GM21360 (cell line): ENCODE data around the gene IQSEC2.
A peak's percentile ranks its signal among the peaks of the same experiment; 100 is the strongest.

Experiments used
- ATAC-seq: cut with Tn5 transposase; IDR thresholded peaks from one replicate; pipeline ENCODE4 v1.9.1; 2021; ENCODE audit warnings: mild to moderate bottlenecking, moderate library complexity; ENCODE audit not compliant: unreplicated experiment

IQSEC2 gene

GRCh38 chrX:53281321-53281822 lies at the start of gene IQSEC2:
IQSEC2 (minus strand) TSS chrX:53281584.
- ATAC-seq: no peak

DNA sequence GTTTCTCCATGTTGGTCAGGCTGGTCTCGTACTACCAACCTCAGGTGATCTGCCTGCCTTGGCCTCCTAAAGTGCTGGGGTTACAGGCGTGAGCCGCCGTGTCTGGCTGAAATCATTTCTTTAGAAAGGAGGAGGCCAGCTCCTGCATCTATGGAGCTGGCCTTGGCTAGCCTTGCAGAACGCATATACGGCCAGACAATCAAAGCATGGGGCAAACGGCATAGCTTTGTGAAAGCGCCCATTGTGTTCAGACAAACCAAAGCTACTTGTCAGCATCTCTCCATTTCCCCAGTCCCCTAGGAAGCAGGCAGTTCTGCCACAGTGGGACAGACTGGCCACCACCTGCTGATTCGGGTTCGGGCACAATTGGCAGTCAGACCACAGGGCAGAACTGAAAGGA lies 48.9 kb upstream of the IQSEC2 start:
- ATAC-seq: no peak

- ATAC-seq: no peak
Measured at GRCh38 chrX:53324803-53325202, 43.4 kb upstream of the IQSEC2 start.

DNA sequence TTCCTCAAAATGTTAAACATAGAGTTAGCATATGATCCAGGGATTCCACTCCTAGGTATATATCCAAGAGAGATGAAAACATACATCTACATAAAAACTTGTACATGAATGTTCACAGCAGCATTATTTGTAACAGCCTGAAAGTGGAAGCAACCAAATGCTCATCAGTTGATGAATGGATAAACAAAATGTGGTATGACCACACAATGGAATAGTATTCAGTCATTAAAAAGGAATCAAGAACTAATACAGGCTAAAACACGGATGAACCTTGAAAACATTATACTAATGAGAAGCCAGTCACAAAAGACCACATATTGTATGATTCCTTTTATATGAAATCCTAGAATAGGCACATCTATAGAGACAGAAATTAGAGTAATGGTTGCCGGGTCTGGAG lies 42.7 kb upstream of the IQSEC2 start:
- ATAC-seq: no peak

DNA sequence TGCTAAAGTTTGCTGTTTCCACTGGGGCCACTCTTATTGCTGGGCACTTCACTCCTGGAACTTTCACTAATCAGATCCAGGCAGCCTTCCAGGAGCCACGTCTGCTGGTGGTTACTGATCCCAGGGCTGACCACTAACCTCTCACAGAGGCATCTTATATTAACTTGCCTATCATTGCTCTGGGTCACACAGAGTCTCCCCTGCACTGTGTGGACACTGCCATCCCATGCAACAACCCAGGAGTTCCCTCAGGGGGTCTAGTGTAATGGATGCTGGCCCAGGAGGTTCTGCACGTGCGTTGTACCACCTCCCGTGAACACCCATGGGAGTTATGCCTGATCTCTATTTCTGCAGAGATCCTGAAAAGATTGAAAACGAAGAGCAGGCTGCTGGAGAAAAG lies 41.8 kb upstream of the IQSEC2 start:
- ATAC-seq: no peak

DNA sequence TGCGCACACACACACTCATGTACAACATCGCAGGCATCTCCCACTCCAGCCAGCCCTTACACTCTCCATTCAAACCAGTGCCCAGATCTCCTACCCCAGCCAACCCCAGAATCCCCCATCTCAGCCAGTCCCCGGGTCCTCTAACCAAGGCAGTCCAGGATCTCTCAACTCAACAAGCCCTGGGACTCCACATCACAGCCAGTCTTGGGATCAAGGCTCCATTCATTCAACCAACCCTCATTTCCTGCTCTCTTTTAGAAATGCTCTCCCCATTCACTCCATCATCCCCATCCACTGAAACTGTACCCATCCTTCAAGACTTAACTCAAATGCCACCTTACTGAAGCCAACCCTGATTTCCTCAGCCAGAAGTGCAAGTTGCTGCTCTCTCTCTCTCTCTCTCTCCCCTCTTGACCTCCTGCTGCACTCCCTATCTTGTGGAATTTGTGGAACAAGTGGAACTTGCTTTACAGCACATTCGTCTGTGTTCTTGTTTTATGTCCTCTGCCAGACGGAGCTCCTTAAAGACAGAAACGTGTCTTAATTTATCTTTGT lies 40.6 kb upstream of the IQSEC2 start:
- ATAC-seq: no peak

GRCh38 chrX:53321230-53321942 lies 40.0 kb upstream of the IQSEC2 start:
- ATAC-seq: no peak

DNA sequence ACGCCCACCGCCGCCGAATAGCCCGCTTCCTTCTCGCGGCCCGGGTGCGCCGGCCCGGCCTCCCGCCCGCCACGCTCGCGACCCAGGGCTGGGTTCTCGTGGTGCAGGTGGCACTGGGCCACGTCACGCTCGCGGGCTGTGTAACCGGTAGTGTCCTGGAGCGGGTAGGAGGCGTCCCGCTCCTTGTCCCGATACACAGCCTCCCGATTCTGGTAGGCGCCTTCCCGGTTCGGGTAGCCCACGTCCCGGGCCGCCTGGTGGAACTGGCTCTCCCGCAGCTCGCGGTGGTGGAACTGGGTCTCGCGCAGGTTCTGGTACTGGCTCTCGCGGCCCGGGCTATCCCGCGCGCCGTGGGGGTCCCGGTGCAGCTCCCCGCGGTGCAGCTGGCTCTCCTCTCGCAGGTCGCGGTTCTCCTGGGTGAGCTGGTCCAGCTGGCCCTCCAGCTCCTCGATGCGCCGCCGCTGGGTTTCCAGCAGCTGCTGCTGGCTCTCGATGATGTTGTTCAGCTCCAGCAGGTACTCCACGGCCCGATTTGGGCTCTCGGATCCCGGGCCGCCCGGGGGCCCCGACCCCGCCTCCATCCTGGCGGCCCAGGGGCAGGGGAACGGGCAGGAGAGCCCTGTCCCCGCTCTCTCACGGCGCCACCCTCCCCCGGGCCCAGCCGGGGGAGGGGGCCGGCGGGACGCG lies 39.3 kb upstream of the IQSEC2 start:
- no peak for ATAC-seq

DNA sequence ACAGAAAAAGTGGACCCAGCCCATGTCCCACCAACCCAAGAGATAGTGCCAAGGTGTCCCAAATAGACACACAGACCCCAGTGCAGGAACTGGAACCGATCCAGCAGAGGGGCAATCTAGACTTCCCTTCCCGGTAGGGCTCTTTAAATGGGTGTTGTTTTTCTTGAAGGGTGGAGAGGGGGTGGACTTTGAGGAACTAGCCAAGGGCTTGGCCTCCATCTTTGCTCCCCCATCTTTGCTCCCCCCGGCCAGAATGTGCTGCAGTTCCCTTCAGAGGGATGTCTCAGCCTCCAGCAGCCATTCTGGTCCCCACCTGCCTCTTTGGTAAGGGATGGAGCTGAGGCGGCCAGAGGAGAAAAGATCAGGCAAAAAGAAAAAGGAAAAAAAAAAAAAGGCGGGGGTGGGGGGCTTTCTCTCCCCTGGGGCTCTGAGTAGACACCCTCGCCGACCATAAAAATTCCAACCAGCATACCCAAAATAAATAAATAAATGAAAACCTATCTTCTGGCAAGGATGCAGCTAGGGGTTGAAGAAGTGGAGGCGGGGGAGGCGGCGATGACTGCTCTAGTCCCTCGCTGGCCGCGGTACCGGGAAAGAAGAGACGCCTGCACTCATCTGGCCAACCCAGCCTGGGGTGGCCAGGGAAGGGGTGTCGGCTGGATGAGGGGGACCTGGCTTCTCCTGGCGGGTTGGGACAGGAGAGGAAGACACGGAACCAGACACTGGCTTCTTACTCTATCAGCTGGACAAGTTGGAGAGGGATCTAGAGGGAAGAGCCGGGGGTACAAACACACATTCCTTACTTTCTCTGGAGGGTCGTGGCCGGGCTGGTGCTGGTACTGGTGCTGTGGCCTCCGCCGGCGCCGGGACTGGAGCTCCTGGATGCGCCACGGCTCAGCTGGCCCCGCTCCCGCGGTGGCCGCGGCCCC lies 38.5 kb upstream of the IQSEC2 start:
- no peak for ATAC-seq

DNA sequence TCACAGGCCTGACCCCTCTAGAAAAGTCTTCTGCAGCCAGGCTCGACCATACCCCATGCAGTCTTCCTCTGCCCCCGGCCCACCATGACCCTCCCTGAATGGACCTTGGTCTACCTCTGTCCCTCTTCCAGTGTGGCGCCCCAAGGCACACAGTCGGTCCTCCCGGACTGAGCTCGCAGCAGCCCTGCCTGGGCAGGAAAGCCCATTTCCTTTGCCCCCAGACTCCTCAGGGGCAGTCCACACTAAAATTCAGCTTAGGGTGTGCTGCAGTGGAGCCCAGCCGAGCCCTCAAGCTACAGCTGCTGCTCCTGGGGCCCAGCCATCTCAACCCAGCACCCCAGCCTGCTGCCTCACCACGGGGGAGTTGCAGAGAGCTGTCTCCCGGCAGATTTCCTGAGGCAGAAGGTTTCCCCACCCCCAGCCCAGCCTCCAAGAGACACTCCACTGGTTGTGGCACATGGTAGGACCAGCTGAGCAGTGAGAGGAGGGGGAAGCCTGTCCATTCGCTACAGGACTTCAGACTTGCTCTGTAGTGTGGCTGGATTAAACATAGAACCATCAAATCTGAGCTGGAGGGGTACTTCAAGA lies 37.5 kb upstream of the IQSEC2 start:
- no peak for ATAC-seq

DNA sequence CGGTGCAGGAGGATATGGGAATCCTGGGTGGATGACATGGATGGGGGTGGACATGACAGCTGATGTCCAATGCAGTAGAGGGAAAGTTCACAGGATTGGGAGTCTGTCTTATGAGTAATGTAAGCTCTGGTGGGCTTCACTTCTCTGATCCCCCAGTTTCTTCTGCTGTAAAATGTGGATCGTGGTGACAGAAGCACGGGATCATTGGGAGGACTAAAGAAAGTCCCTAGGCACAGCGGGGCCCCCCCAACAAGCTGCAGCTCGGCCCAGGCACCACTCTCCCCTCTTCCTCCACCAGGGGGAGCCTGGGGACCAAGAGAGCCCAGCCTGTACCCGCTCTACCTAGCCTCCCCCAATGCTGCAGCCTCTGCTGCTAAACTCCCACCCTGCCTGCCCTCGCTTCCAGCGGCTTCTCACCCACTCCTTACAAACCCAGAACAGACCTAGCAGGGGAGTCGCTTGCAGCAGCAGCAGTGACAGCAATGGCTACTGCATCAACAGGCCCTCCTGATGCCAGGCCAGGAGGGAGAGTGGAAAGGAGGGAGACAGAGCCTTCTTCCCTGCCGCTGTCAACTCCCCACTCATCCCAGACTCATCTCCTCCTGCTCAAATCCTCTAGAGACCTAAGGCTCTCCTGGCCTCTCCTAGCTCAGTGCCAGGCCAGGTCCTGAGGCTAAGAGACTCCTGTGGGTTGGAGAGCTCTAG lies 36.1 kb upstream of the IQSEC2 start:
- peak; percentile 58 for ATAC-seq

GRCh38 chrX:53316860-53317237 lies 35.5 kb upstream of the IQSEC2 start:
- no peak for ATAC-seq

DNA sequence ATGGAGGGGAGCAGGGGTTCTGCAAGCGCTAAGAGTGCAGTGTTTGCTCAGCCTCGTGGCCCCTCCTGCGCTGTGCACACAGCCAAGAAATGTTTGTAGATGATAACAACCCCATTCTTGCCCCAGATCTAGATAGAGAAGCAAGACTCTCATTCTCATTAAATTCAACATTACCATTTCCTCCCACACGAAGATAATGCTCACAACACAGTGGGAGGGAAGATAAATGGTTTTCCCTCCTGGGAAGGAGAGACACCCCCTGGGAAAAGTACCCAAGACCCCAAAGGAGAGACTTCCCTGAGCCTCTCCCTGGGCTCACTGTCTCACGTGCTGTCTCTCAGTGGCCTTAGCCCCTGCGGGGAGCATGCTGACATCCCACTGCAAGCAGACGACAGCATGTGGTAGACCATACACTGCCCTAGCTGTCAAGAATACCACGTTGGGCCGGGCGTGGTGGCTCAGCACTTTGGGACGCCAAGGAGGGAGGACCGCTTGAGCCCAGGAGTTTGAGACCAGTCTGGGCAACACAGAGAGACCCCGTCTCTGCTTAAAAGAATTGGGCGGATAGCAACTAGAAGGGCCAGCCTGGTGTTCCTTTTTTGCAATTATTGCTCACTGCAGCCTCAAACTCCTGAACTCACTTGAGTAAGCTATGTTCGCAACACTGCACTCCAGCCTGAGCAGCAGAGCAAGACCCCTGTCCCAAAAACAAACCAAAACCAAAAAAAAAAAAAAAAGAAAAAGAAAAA lies 34.9 kb upstream of the IQSEC2 start:
- ATAC-seq: no peak

DNA sequence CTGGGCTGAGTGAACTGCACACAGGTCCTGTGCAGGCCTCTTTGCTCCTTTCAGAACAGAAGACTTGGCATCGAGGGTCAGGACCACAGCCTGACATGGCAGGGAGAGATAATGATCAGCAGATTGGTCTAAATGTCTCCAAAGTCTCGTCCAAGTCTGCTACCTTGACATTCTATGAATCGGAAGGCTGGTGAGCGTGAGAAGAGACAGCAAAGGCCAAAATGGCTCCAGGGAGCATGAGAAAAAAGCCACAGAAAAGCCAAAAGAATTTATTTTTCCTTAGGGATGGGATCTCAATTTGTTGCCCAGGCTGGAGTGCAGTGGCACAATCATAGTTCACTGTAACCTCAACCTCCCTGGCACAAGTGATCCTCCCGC lies 32.3 kb upstream of the IQSEC2 start:
- ATAC-seq: no peak

DNA sequence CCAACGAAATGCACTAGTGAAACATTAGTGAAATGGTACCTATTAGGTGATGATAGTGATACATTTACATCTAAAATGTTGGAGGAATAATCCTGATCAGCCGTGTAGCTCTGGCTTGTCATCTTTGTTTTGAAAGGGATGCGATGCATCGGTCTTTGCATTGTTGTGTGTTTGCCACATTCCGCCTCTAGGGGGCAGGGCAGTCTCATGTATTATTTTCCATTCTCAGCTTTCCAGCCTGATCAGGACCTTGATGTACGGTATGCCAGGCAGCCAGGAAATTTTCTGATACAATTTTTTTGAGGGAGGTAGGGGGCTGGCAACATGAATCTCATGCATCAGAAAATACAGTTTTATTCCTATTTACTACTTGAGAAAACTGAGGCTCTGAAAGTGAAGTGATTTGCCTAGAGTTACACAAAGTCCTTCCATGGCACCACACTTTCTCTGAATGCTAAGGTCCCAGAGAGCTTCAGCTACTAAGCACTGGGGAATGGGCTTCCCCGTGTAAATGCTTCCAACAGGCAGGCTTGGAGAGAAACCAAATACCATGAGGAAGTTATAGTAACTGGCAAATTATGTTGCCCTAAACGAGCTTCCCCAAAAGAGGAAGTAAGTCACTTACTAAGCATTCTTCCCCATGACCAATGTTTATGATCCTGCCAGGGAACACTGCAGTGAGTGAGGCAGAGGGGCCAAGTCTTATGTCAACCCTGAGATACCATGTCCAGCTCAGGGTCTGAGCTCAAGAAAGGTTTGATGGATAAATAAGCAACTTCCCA lies 31.8 kb upstream of the IQSEC2 start:
- no peak for ATAC-seq

- no peak for ATAC-seq
Measured at GRCh38 chrX:53309837-53310236, 28.5 kb upstream of the IQSEC2 start.

DNA sequence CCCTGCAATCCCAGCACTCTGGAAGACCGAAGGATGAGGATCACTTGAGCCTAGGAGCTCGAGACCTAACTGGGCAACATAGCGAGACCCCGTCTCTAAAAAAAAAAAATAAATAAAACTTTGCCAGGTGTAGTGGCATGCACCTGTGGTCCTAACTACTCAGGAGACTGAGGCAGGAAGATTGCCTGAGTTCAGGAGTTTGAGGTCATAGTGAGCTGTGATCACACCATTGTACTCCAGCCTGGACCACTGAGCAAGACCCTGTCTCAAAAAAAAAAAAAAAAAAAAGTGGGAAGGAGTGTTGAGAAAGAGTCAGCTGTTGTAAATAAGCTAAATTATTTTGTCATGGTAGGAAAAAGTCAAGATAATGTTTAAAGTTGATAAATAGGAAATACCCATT lies 27.5 kb upstream of the IQSEC2 start:
- ATAC-seq: no peak

DNA sequence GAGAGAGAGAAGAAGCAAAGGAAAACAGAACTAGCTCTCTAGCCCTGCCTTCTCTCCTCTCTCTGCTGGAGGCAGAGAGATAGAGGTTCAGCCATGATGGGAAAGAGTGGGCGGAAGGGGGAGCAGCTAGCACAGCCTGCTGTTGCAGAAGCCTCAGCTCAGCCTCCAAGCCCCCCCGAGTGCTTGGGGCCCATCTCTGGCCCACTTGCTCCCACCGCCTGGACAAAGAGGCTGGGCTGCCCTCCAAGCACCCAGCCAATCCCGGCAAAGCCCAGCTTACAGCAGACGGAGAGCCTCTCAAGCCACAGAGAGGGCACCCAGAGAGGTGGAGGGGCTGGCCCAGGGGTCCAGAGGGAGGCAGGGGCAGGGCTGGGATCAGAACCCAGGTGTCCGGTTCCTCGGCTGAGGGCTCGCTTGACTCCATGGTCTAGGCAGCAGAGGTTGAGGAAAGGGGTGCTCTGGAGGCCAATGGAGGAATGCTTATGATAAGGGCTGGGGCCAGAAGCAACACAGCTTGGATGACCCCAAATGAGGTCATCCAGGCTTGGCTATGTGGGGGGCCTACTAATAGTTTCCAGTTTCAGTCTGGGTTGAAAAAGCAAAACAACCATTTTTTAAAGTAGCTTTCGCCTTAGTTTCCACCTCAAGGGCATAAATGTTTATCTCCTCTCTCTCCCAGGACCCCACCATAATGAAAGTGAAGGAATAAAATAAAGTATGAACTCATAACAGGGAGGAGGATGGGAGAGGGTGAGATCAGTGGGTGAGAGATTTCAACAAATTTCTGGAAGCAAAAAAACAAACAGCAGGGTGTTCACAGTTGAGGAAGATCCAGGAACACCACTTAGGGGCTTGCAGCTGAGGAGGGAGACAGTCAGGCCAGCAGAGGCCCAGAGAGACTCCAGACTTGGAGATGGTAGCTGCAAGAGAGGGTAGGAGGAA lies 24.9 kb upstream of the IQSEC2 start:
- ATAC-seq: no peak
